Tibial nerve (tissue), 4 donors: ENCODE measurements around the gene MAP10. TPM values are rescaled to one million over a fixed set of nuclear protein-coding genes. Genes with fewer than 3 reads are reported as not detected.
A peak's percentile ranks its signal among the peaks of the same experiment; 100 is the strongest.

Experiments used
- DNase-seq, 2 donors: peaks; one replicate each; pipeline ENCODE4 v3.0.0-alpha.2; 2019; ENCODE audit warnings: low spot score in 2 of 2
- H3K27ac ChIP-seq, 4 donors: fragments of 200-600 bp; sonication (generic) in 3 of 4; one replicate each; pipeline ENCODE4 v1.5.1; 2017 to 2019; ENCODE audit warnings: mild to moderate bottlenecking in 1 of 4
- H3K27me3 ChIP-seq, 2 donors: fragments of 200-600 bp; sonication (generic) in 1 of 2; one replicate each; pipeline versions ENCODE4 v1.5.1 to v1.6.0; 2017 to 2019
- H3K36me3 ChIP-seq, 3 donors: fragments of 200-600 bp; sonication (generic); one replicate each; pipeline ENCODE4 v1.5.1; 2018 to 2019
- H3K4me1 ChIP-seq, 4 donors: fragments of 200-600 bp; sonication (generic) in 3 of 4; one replicate each; pipeline ENCODE4 v1.5.1; 2017 to 2019
- H3K4me3 ChIP-seq, 4 donors: fragments of 200-600 bp; sonication (generic) in 3 of 4; one replicate each; pipeline ENCODE4 v1.5.1; 2017 to 2019; ENCODE audit warnings: mild to moderate bottlenecking in 1 of 4, moderate library complexity in 1 of 4
- H3K9me3 ChIP-seq, 4 donors: fragments of 200-600 bp; sonication (generic) in 3 of 4; one replicate each; pipeline ENCODE4 v1.5.1; 2017 to 2019
- EP300 ChIP-seq, 2 donors: sonication (generic); formaldehyde crosslinking; IDR thresholded peaks; one replicate each; pipeline ENCODE4 v1.6.1; 2017; ENCODE audit warnings: antibody characterized with exemption in 2 of 2, mild to moderate bottlenecking in 1 of 2
- POLR2A ChIP-seq, 2 donors: fragments of 450-650 bp; IDR thresholded peaks; one replicate each; pipeline ENCODE4 v1.6.1; 2017; ENCODE audit warnings: antibody characterized with exemption in 2 of 2, mild to moderate bottlenecking in 2 of 2, moderate library complexity in 2 of 2
- WGBS, 2 donors: methylation state at CpG; one replicate each; pipeline ENCODE4 v1.1.5; 2018; 5-methylcytosine and 5-hydroxymethylcytosine counted together
- total RNA-seq, 4 donors: library from RNA; depleted of rRNA; stranded (reverse); fragments of >200 nt; gene quantifications; one replicate each; pipeline ENCODE4 v1.1.0, GENCODE V29; 2016
- TF ChIP-seq, protein P1 (sequence below), 5 experiments: fragments of 200-600 bp in 3 of 5; fragments of 450-650 bp in 2 of 5; sonication (generic) in 3 of 5; IDR thresholded peaks; one replicate each; pipeline ENCODE4 v1.5.1; 2016 to 2019; ENCODE audit warnings: antibody characterized with exemption in 5 of 5, mild to moderate bottlenecking in 3 of 5, moderate library complexity in 2 of 5

The MAP10 gene
- total RNA-seq, 4 donors from 2014 or later = 2.5 to 3.7 (median 3.2) TPM

DNA sequence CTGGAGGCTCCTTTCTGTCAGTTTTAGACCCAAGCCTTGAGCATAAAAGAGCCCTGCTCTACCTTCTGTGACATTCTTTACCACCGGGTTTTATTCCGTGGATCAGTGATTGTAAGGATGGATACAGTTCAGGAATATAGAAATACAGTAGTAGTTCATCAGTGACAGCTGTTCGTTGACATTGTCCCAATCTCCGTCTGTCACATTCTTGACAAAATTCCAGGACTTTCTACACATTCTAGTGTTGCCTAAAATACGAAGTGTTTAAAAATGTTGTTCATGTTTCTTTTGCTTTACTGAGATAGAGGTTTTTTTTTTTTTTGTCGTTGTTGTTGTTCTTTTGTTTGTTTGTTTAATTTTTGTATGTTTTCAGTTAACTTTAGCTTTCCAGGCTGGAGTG, 29.9 kb downstream of the MAP10 start:
- Histone ChIP-seq H3K4me1 (no peaks in the 10 kb centered on the region), H3K27ac (no peak overlapping the region), H3K9me3 (no peaks in the 10 kb centered on the region), H3K4me3 (no peak overlapping the region), H3K36me3 (no peaks in the 10 kb centered on the region), H3K27me3 (no peaks in the 10 kb centered on the region)
- WGBS, 2 donors = 73 to 79% methylated on average over 6 of the region's 6 CpGs
- DNase-seq = no peak
- TF ChIP-seq, protein P1, sequence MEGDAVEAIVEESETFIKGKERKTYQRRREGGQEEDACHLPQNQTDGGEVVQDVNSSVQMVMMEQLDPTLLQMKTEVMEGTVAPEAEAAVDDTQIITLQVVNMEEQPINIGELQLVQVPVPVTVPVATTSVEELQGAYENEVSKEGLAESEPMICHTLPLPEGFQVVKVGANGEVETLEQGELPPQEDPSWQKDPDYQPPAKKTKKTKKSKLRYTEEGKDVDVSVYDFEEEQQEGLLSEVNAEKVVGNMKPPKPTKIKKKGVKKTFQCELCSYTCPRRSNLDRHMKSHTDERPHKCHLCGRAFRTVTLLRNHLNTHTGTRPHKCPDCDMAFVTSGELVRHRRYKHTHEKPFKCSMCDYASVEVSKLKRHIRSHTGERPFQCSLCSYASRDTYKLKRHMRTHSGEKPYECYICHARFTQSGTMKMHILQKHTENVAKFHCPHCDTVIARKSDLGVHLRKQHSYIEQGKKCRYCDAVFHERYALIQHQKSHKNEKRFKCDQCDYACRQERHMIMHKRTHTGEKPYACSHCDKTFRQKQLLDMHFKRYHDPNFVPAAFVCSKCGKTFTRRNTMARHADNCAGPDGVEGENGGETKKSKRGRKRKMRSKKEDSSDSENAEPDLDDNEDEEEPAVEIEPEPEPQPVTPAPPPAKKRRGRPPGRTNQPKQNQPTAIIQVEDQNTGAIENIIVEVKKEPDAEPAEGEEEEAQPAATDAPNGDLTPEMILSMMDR (IDR thresholded peaks at IDR 0.05) = no peak
- TF ChIP-seq POLR2A (IDR thresholded peaks at IDR 0.05) (no peak), EP300 (IDR thresholded peaks at IDR 0.05) (no peak)

DNA sequence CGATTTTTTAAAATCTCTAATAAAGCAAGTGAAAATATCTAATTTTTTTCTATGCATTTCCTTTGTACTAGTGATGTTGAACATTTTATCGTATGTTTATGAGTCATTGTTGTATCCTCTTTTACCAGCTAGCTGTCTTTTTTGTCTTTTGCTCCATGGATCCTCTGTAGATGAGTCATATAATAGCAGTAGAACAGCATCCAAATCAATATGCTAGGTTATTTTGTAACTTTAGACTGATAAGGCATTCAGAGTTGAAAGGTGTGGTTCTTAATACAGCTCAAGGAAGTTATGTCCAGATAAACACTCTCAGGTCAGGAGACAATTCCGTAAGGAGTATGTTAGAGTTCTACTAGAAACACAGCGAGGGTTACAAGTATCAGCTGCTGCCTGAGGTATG, 31.9 kb downstream of the MAP10 start:
- Histone ChIP-seq H3K4me3 (no peak overlapping the region), H3K9me3 (peaks cover 0 to 6% (median 0%) of the 10 kb centered on the region in 4 donors), H3K27me3 (no peaks in the 10 kb centered on the region), H3K4me1 (no peaks in the 10 kb centered on the region), H3K36me3 (no peaks in the 10 kb centered on the region), H3K27ac (no peak overlapping the region)
- DNase-seq = no peak
- 87 to 91% methylated on average over 4 of the region's 4 CpGs for WGBS, 2 donors
- TF ChIP-seq, protein P1 (IDR thresholded peaks at IDR 0.05) = no peak
- no peak for TF ChIP-seq POLR2A (IDR thresholded peaks at IDR 0.05)
- TF ChIP-seq EP300 (IDR thresholded peaks at IDR 0.05) = no peak

DNA sequence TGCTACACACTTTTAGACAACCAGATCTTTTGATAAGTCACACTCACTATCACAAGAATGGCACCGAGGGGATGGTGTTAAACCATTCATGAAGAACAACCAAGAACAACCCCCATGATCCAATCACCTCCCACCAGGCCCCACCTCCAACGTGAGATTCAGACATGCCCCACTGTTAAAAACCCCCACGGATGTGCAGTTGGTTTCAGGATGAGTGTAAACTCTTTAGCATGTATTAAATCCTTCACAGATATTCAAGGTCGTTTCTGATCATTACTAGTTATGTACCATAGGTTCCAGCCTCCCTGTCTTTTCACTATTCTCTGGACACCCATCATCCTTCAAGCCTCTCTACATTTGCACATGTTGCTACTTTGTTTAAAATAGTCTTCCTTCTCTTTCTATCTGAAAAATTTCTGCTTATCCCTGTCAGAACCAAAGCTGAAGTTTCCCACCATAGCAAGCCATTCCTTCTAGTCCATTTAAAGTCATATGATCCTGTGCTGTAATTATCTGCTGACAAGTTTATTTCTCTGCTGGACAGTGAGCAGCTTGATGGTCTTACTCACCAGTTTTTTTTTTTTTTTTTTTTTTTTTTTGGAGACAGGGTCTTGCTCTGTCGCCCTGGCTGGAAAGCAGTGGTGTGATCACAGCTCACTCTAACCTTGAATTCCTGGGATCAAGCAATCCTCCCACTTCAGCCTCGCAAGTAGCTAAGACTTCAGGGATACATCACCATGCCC, 36.8 kb downstream of the MAP10 start:
- Histone ChIP-seq H3K27ac (no peak overlapping the region), H3K4me3 (no peak overlapping the region), H3K27me3 (no peaks in the 10 kb centered on the region), H3K4me1 (no peaks in the 10 kb centered on the region), H3K36me3 (no peaks in the 10 kb centered on the region), H3K9me3 (peaks cover 0 to 6% (median 0%) of the 10 kb centered on the region in 4 donors)
- 81 to 91% methylated on average over 6 of the region's 6 CpGs for WGBS, 2 donors
- TF ChIP-seq EP300 (IDR thresholded peaks at IDR 0.05) = no peak
- no peak for TF ChIP-seq POLR2A (IDR thresholded peaks at IDR 0.05)
- TF ChIP-seq, protein P1 (IDR thresholded peaks at IDR 0.05) = no peak
- DNase-seq = no peak

DNA sequence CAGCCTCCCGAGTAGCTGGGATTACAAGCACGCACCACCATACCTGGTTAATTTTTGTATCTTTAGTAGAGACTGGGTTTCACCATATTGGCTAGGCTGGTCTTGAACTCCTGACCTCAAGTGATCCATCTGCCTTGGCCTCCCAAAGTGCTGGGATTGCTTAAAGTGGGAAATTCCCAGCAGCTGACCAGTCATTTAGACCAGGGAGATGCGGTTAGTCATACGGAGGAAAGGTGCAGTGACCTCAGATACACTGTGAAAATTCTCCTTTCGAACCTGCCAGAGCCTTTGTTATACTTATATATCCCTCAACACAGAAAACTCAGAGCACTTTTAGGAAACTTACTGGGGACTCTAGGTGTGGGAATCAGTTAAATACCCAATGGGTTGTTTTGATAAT, 39.6 kb downstream of the MAP10 start:
- TF ChIP-seq, protein P1 (IDR thresholded peaks at IDR 0.05) = no peak
- TF ChIP-seq POLR2A (IDR thresholded peaks at IDR 0.05) (no peak), EP300 (IDR thresholded peaks at IDR 0.05) (no peak)
- Histone ChIP-seq H3K9me3 (peaks cover 0 to 6% (median 0%) of the 10 kb centered on the region in 4 donors), H3K27ac (peak overlapping the region in 1 of 4 donors; percentile 4), H3K4me3 (no peak overlapping the region), H3K4me1 (no peaks in the 10 kb centered on the region), H3K27me3 (no peaks in the 10 kb centered on the region), H3K36me3 (no peaks in the 10 kb centered on the region)
- WGBS, 2 donors = 90 to 94% methylated on average over 5 of the region's 5 CpGs
- no peak for DNase-seq

DNA sequence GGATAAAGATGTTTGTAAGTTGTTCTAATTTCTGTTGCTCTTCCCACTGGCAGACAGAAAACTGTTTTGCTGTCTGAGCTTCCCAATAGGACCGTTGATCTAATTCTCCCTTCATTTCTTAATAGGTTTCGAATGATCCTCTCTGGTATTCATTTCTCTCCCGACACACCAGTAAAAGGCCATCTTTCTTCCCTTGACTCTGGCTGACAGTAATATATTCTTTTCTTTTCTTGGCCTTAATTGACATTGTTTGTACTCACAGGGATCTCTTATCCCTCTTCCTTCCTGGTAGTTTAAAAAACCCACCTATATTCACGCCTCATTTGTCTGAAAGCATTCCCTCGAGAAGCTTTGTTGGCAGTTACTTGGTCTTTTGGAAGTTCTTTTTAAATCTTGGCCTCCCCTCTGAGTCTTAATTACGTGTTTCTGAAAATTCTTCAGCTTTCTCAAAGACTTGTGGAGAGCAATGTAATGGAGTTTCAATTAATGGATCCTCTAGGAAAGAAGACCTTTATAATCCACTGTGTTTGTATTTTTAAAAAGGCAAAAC, 40.3 kb downstream of the MAP10 start:
- no peaks in the 10 kb centered on the region for H3K36me3 ChIP-seq
- peaks cover 0 to 6% (median 0%) of the 10 kb centered on the region in 4 donors for H3K9me3 ChIP-seq
- DNase-seq = no peak
- H3K27ac ChIP-seq = peak overlapping the region in 1 of 4 donors; percentile 4
- no peaks in the 10 kb centered on the region for H3K27me3 ChIP-seq
- TF ChIP-seq POLR2A (IDR thresholded peaks at IDR 0.05) (no peak), EP300 (IDR thresholded peaks at IDR 0.05) (no peak)
- TF ChIP-seq, protein P1 (IDR thresholded peaks at IDR 0.05) = no peak
- no peaks in the 10 kb centered on the region for H3K4me1 ChIP-seq
- no peak overlapping the region for H3K4me3 ChIP-seq
- 36 to 40% methylated on average over 6 of the region's 6 CpGs for WGBS, 2 donors
